Activated B cell treated with CpG ODN at 0.5 μM for 24 hours (primary cell): ENCODE results near the gene SOAT1. TPM values are rescaled to one million over a fixed set of nuclear protein-coding genes. Genes with fewer than 3 reads are reported as not detected.

Experiments used
- ATAC-seq: fragments of 200-7000 bp; cut with Tn5 transposase; one replicate; pipeline ENCODE4 v1.10.0; 2021; ENCODE audit warnings: low read depth, mild to moderate bottlenecking, moderate library complexity
- CTCF ChIA-PET: fragments of 350-600 bp; sonication (Branson Sonifier 250); formaldehyde crosslinking; loops from one replicate; lab custom pipeline; 2021; ENCODE audit warnings: antibody characterized with exemption; lab: Charles Lee
- POLR2A ChIA-PET: fragments of 350-600 bp; sonication (Branson Sonifier 250); formaldehyde crosslinking; loops from one replicate; lab custom pipeline; 2021; ENCODE audit warnings: antibody characterized with exemption; lab: Charles Lee
- DNase-seq: peaks from one replicate; pipeline ENCODE4 v3.0.0; 2022
- H3K27ac Mint-ChIP-seq: one replicate; pipeline ENCODE4 v1.8.0; 2020; ENCODE audit warnings: mixed read lengths
- H3K27me3 Mint-ChIP-seq: one replicate; pipeline ENCODE4 v1.8.0; 2021; ENCODE audit warnings: mixed read lengths
- H3K36me3 Mint-ChIP-seq: one replicate; pipeline ENCODE4 v1.8.0; 2021; ENCODE audit warnings: low read depth, mixed read lengths
- H3K4me1 Mint-ChIP-seq: one replicate; pipeline ENCODE4 v1.8.0; 2021; ENCODE audit warnings: mixed read lengths
- H3K4me3 Mint-ChIP-seq: one replicate; pipeline ENCODE4 v1.8.0; 2020; ENCODE audit warnings: mild to moderate bottlenecking, mixed read lengths
- H3K9me3 Mint-ChIP-seq: one replicate; pipeline ENCODE4 v1.8.0; 2020; ENCODE audit warnings: mixed read lengths
- intact Hi-C: fragments of 100-400 bp; cut with micrococcal nuclease; formaldehyde crosslinking; loops from one replicate; pipeline ENCODE4 v1.15.1; 2024
- total RNA-seq: library from RNA; stranded (reverse); gene quantifications from 2 replicates; pipeline ENCODE4 v1.2.3, GENCODE V29; 2022
- TF ChIP-seq, protein P1 (sequence below): fragments of 200-600 bp; IDR thresholded peaks from one replicate; pipeline ENCODE4 v1.8.0; 2022; ENCODE audit warnings: antibody characterized with exemption, mild to moderate bottlenecking

Gene SOAT1
- total RNA-seq, 1 donor from 2014 or later, result 17.3 TPM

DNA sequence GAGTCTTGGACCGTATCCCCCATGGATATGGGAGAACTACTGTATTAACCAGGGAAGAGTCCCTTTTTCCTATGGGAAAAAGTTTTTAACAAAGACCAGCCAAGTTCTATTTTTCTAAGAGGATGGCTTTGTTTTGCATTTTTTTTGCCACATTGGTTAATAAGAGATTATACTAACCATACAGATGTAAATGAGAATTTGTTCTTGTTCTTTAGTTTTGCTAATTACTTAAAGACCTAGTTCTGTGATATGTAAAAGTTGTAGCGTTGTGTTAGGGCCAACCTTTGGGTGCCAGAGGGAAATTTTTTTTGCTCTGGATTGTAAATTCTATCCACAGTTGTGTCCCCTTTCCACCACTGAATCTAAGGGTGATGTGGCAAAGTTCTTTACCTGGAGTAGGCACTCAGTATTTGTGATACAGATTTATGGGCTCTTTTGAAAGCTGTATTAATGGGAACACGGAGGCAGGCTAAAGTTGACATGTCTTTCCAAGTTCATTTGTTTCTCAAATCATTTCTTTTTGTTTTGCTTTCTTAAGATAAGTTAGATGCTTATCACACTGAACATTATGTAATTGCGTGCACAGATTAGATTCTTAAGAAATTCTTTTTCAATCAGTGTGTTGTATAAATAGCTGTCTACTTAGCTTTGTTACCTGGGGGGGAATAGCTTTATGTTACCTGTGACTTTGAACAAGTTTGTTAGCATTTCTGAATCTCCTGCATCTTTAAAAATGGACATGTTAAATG, 2.9 kb downstream of the SOAT1 start:
- Mint-ChIP-seq H3K36me3 (peaks cover 4% of the 10 kb centered on the region), H3K27me3 (no peaks in the 10 kb centered on the region), H3K9me3 (no peaks in the 10 kb centered on the region), H3K27ac (no peak overlapping the region), H3K4me1 (peaks cover 56% of the 10 kb centered on the region), H3K4me3 (no peak overlapping the region)
- CTCF ChIA-PET, result interaction anchor here (1.4 kb wide), 1 partner anchor 175 kb away, joined by 3 read pairs; no protein-coding TSS in a partner anchor
- ATAC-seq (no peak), DNase-seq (no peak)
- TF ChIP-seq, protein P1, sequence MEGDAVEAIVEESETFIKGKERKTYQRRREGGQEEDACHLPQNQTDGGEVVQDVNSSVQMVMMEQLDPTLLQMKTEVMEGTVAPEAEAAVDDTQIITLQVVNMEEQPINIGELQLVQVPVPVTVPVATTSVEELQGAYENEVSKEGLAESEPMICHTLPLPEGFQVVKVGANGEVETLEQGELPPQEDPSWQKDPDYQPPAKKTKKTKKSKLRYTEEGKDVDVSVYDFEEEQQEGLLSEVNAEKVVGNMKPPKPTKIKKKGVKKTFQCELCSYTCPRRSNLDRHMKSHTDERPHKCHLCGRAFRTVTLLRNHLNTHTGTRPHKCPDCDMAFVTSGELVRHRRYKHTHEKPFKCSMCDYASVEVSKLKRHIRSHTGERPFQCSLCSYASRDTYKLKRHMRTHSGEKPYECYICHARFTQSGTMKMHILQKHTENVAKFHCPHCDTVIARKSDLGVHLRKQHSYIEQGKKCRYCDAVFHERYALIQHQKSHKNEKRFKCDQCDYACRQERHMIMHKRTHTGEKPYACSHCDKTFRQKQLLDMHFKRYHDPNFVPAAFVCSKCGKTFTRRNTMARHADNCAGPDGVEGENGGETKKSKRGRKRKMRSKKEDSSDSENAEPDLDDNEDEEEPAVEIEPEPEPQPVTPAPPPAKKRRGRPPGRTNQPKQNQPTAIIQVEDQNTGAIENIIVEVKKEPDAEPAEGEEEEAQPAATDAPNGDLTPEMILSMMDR, result no peak
- intact Hi-C loops, result loop anchor here (10.0 kb wide), 1 partner anchor 658 kb away; the partner anchor contains the start of gene CEP350
- POLR2A ChIA-PET, result interaction anchor here (0.7 to 1.3 kb wide), 2 partner anchors 34 to 69 kb away, joined by 3 to 5 read pairs; partner anchors contain the start of gene AXDND1

DNA sequence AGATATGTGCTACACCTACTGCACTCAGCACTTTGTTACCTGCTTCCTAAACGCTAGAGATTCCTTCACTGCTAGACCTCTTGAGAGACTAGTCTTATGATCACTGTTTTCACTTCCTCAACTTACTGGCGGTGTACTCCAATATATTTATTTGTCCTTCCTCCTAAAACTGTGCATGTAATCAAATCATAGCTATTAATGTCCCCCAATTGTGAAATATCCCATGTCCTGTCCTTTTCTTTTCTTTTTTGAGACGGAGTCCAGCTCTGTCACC, 3.4 kb downstream of the SOAT1 start:
- ATAC-seq, result no peak
- ChIA-PET CTCF (interaction anchor here (1.4 kb wide), 1 partner anchor 175 kb away, joined by 3 read pairs; no protein-coding TSS in a partner anchor), POLR2A (interaction anchor here (1.0 to 1.3 kb wide), 2 partner anchors 21 to 68 kb away, joined by 3 to 4 read pairs; partner anchors contain the start of gene AXDND1)
- Mint-ChIP-seq H3K4me1 (peaks cover 58% of the 10 kb centered on the region), H3K9me3 (no peaks in the 10 kb centered on the region), H3K4me3 (no peak overlapping the region), H3K27me3 (no peaks in the 10 kb centered on the region), H3K36me3 (peaks cover 4% of the 10 kb centered on the region), H3K27ac (peak overlapping the region; percentile 8)
- TF ChIP-seq, protein P1, result no peak
- intact Hi-C loops, result loop anchor here (10.0 kb wide), 1 partner anchor 658 kb away; the partner anchor contains the start of gene CEP350
- DNase-seq, result no peak

GRCh38 chr1:179298952-179299351, 5.4 kb downstream of the SOAT1 start:
- intact Hi-C loops, result loop anchor here (2.0 to 10.0 kb wide), 2 partner anchors 16 to 656 kb away; partner anchors contain the start of gene CEP350

DNA sequence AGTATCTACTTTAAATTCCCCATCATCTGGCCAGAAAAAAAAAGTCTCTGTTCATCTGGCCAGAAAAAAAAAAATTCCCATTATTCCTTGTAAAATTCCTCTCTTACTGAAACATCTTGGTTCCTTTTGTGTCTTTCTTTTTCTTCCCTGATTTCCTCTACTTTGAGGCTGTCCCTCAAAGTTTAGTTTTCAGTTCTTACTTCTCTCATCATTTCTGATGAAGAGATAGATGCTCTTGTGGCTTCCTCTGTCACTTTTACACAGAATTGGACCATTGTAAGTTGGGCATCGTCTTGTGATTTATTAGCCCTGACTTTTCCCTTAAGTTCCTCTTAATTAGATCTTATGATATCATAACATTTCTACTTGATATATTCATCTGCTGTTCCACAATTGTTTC, 6.5 kb downstream of the SOAT1 start:
- no peak for DNase-seq

More at GRCh38 chr1:179298952-179299351, 5.4 kb downstream of the SOAT1 start:
- Mint-ChIP-seq H3K36me3 (peaks cover 20% of the 10 kb centered on the region), H3K4me1 (peaks cover 48% of the 10 kb centered on the region), H3K27ac (peak overlapping the region; percentile 26), H3K4me3 (no peak overlapping the region), H3K9me3 (no peaks in the 10 kb centered on the region), H3K27me3 (no peaks in the 10 kb centered on the region)
- POLR2A ChIA-PET, result no interaction called here
- DNase-seq (no peak), ATAC-seq (peak; percentile 59)
- CTCF ChIA-PET, result no interaction called here
- TF ChIP-seq, protein P1, result no peak

DNA sequence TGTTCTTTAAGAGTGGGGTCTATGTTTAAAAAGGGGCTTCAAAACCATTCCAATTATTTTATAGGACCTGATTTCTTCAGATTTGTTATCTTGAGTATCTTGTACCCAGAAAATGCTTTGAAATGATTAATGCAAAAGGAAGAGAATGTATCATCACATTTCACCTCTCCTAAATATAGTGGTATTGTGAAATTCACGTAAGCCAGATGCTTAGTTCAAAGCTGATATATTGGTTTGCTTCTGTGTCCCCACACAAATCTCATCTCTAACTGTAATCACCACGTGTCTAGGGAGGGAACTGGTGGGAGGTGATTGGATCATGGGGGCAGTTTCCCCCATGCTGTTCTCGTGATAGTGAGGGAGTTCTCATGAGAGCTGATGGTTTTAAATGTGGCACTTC, 8.5 kb downstream of the SOAT1 start:
- Mint-ChIP-seq H3K4me3 (no peak overlapping the region), H3K4me1 (peaks cover 23% of the 10 kb centered on the region), H3K27me3 (no peaks in the 10 kb centered on the region), H3K27ac (no peak overlapping the region), H3K36me3 (peaks cover 43% of the 10 kb centered on the region), H3K9me3 (no peaks in the 10 kb centered on the region)
- ChIA-PET POLR2A (no interaction called here), CTCF (no interaction called here)
- intact Hi-C loops, result no loop called here
- TF ChIP-seq, protein P1, result no peak
- no peak for ATAC-seq
- no peak for DNase-seq

More for the DNA sequence above, 6.5 kb downstream of the SOAT1 start:
- Mint-ChIP-seq H3K27me3 (no peaks in the 10 kb centered on the region), H3K36me3 (peaks cover 27% of the 10 kb centered on the region), H3K4me3 (no peak overlapping the region), H3K9me3 (no peaks in the 10 kb centered on the region), H3K4me1 (peaks cover 40% of the 10 kb centered on the region), H3K27ac (no peak overlapping the region)
- intact Hi-C loops, result no loop called here
- no peak for ATAC-seq
- TF ChIP-seq, protein P1, result no peak
- CTCF ChIA-PET, result no interaction called here
- POLR2A ChIA-PET, result no interaction called here
